ENCODE measurements around the gene TMEM183A. TPM values are rescaled to one million over a fixed set of nuclear protein-coding genes. Genes with fewer than 3 reads are reported as not detected.

The TMEM183A gene
- total RNA-seq (2022; extraction: Qiagen RNA extraction), result 45.2 to 53.4 TPM (median 52.1 TPM) in 5 replicates

GRCh38 chr1:203006948-203007871, at the start of gene TMEM183A:
TSS of gene TMEM183A (plus strand) at chr1:203007374. CDS start at chr1:203007466, 92 bp downstream.

GRCh38 chr1:202957733-202958543, 49.2 kb upstream of the TMEM183A start, which contains the start of gene ADIPOR1:
TSS of gene ADIPOR1 (minus strand) at chr1:202958312. CDS start at chr1:202951070, 7,242 bp downstream.

GRCh38 chr1:203026031-203026665, 19.0 kb downstream of the TMEM183A start, which contains the start of gene PPFIA4:
TSS of gene PPFIA4 (plus strand) at chr1:203026491. CDS start at chr1:203039009, 12,518 bp downstream.

Other genes starting within 250 kb of the TMEM183A start
- gene KDM5B, start 199.0 kb upstream of the TMEM183A start, total RNA-seq (2022; extraction: Qiagen RNA extraction), result 13.9 to 17.4 TPM (median 16.7 TPM) in 5 replicates
- 2.8 to 4.8 TPM (median 3.7 TPM) in 5 replicates for gene PCAT6, start 196.4 kb upstream of the TMEM183A start, total RNA-seq (2022; extraction: Qiagen RNA extraction)
- gene RABIF, start 118.2 kb upstream of the TMEM183A start, total RNA-seq (2022; extraction: Qiagen RNA extraction), result 14.2 to 15.7 TPM (median 14.6 TPM) in 5 replicates
- 16.4 to 18.5 TPM (median 16.9 TPM) in 5 replicates for gene KLHL12, start 80.1 kb upstream of the TMEM183A start, total RNA-seq (2022; extraction: Qiagen RNA extraction)
- 59.5 to 66.6 TPM (median 63.9 TPM) in 5 replicates for gene ADIPOR1, start 49.1 kb upstream of the TMEM183A start, total RNA-seq (2022; extraction: Qiagen RNA extraction)
- 21.9 to 23.3 TPM (median 22.0 TPM) in 5 replicates for gene CYB5R1, start 40.1 kb upstream of the TMEM183A start, total RNA-seq (2022; extraction: Qiagen RNA extraction)
- gene PPFIA4, start 19.1 kb downstream of the TMEM183A start, total RNA-seq (2022; extraction: Qiagen RNA extraction), result 0.33 to 0.52 TPM (median 0.44 TPM) in 5 replicates
- gene MYOG, start 78.6 kb downstream of the TMEM183A start, total RNA-seq (2022; extraction: Qiagen RNA extraction), result not detected in 5 replicates
- gene ADORA1, start 120.4 kb downstream of the TMEM183A start, total RNA-seq (2022; extraction: Qiagen RNA extraction), result 0.85 to 1.3 TPM (median 1.1 TPM) in 5 replicates
- gene MYBPH, start 168.5 kb downstream of the TMEM183A start, total RNA-seq (2022; extraction: Qiagen RNA extraction), result 0.03 TPM in 1 of 5 replicates, not detected in the others
- not detected in 5 replicates for gene CHI3L1, start 179.3 kb downstream of the TMEM183A start, total RNA-seq (2022; extraction: Qiagen RNA extraction)
- gene CHIT1, start 222.3 kb downstream of the TMEM183A start, total RNA-seq (2022; extraction: Qiagen RNA extraction), result not detected in 5 replicates

Measured in A549 treated with CORT108297 at 1 μM for 4 hours (cell line).